ENCODE measurements around the gene SF3A1. TPM values are rescaled to one million over a fixed set of nuclear protein-coding genes. Genes with fewer than 3 reads are reported as not detected.
"Not testable (repeated sequence)": the region's sequence is repeated elsewhere in the genome, so short reads cannot be mapped to it uniquely, and the experiment has no call there.

Gene SF3A1
- total RNA-seq, 2 donors from 2014 or later: 298 to 325 TPM

GRCh38 chr22:30358541-30358940, 1.8 kb upstream of the SF3A1 start:
- Mint-ChIP-seq H3K4me3 (peak overlapping the region in 1 of 2 donors; percentile 90), H3K4me1 (ENCODE audit: low read depth) (peaks cover 39% of the 10 kb centered on the region), H3K27me3 (ENCODE audit: low read depth) (peaks cover 4% of the 10 kb centered on the region), H3K36me3 (ENCODE audit: insufficient read depth in 2 of 2) (peaks cover 12 to 15% of the 10 kb centered on the region in 2 donors), H3K27ac (no peak overlapping the region), H3K9me3 (no peaks in the 10 kb centered on the region)
- DNase-seq (no peak), ATAC-seq (replicated peaks in 1 of 2) (no peak)

- H3K4me1 Mint-ChIP-seq (ENCODE audit: low read depth): peaks cover 43% of the 10 kb centered on the region
- H3K36me3 Mint-ChIP-seq (ENCODE audit: insufficient read depth in 2 of 2): peaks cover 12 to 15% of the 10 kb centered on the region in 2 donors
- peak overlapping the region; percentile 47 for H3K27ac Mint-ChIP-seq
- peaks cover 4% of the 10 kb centered on the region for H3K27me3 Mint-ChIP-seq (ENCODE audit: low read depth)
- ATAC-seq (replicated peaks in 1 of 2) (no peak), DNase-seq (no peak)
- H3K4me3 Mint-ChIP-seq: peak overlapping the region; percentile 90
- H3K9me3 Mint-ChIP-seq: no peaks in the 10 kb centered on the region
These were observed 1.0 kb upstream of the SF3A1 start for GRCh38 chr22:30357650-30358215.

- Mint-ChIP-seq H3K4me1 (ENCODE audit: low read depth) (peaks cover 47% of the 10 kb centered on the region), H3K27ac (peak overlapping the region; percentile 66), H3K4me3 (peak overlapping the region; percentile 90), H3K9me3 (no peaks in the 10 kb centered on the region), H3K27me3 (ENCODE audit: low read depth) (peaks cover 4% of the 10 kb centered on the region), H3K36me3 (ENCODE audit: insufficient read depth in 2 of 2) (peaks cover 12 to 15% of the 10 kb centered on the region in 2 donors)
- DNase-seq: peak in 1 of 2 donors; percentile 9
- ATAC-seq (replicated peaks in 1 of 2): no peak
These were observed 509 bp upstream of the SF3A1 start for GRCh38 chr22:30357236-30357570.

- ATAC-seq (replicated peaks in 1 of 2) (no peak), DNase-seq (no peak)
- Mint-ChIP-seq H3K4me1 (ENCODE audit: low read depth) (peaks cover 72% of the 10 kb centered on the region), H3K9me3 (no peaks in the 10 kb centered on the region), H3K27ac (peak overlapping the region; percentile 48), H3K36me3 (ENCODE audit: insufficient read depth in 2 of 2) (peaks cover 15 to 33% of the 10 kb centered on the region in 2 donors), H3K4me3 (peak overlapping the region; percentile 90), H3K27me3 (ENCODE audit: low read depth) (peaks cover 4% of the 10 kb centered on the region)
These were observed 2.0 kb downstream of the SF3A1 start for GRCh38 chr22:30354644-30355043.

GRCh38 chr22:30351226-30351625, 5.5 kb downstream of the SF3A1 start:
- Mint-ChIP-seq H3K27ac (peak overlapping the region; percentile 76), H3K27me3 (ENCODE audit: low read depth) (no peaks in the 10 kb centered on the region), H3K9me3 (no peaks in the 10 kb centered on the region), H3K36me3 (ENCODE audit: insufficient read depth in 2 of 2) (peaks cover 20 to 38% of the 10 kb centered on the region in 2 donors), H3K4me1 (ENCODE audit: low read depth) (peaks cover 86% of the 10 kb centered on the region), H3K4me3 (no peak overlapping the region)
- DNase-seq: no peak
- ATAC-seq (replicated peaks in 1 of 2): no peak

GRCh38 chr22:30348809-30349208, 7.9 kb downstream of the SF3A1 start:
- ATAC-seq (replicated peaks in 1 of 2) (no peak), DNase-seq (no peak)
- Mint-ChIP-seq H3K36me3 (ENCODE audit: insufficient read depth in 2 of 2) (peaks cover 16 to 40% of the 10 kb centered on the region in 2 donors), H3K27ac (peak overlapping the region; percentile 97), H3K27me3 (ENCODE audit: low read depth) (no peaks in the 10 kb centered on the region), H3K4me1 (ENCODE audit: low read depth) (peaks cover 78% of the 10 kb centered on the region), H3K4me3 (peak overlapping the region; percentile 75 to 90), H3K9me3 (no peaks in the 10 kb centered on the region)

GRCh38 chr22:30348404-30348803, 8.3 kb downstream of the SF3A1 start:
- peaks cover 17 to 41% of the 10 kb centered on the region in 2 donors for H3K36me3 Mint-ChIP-seq (ENCODE audit: insufficient read depth in 2 of 2)

GRCh38 chr22:30347255-30347892, 9.3 kb downstream of the SF3A1 start:
- Mint-ChIP-seq H3K4me3 (peak overlapping the region; percentile 75 to 86), H3K9me3 (no peaks in the 10 kb centered on the region), H3K27me3 (ENCODE audit: low read depth) (no peaks in the 10 kb centered on the region), H3K27ac (peak overlapping the region; percentile 97), H3K36me3 (ENCODE audit: insufficient read depth in 2 of 2) (peaks cover 21 to 45% of the 10 kb centered on the region in 2 donors), H3K4me1 (ENCODE audit: low read depth) (peaks cover 67% of the 10 kb centered on the region)
- peak in 1 of 2 donors; percentile 19 for DNase-seq
- peak; percentile 82 to 83 for ATAC-seq (replicated peaks in 1 of 2)

More at GRCh38 chr22:30348404-30348803, 8.3 kb downstream of the SF3A1 start:
- peak overlapping the region; percentile 97 for H3K27ac Mint-ChIP-seq
- no peaks in the 10 kb centered on the region for H3K9me3 Mint-ChIP-seq
- H3K4me3 Mint-ChIP-seq: peak overlapping the region; percentile 75 to 90
- peaks cover 74% of the 10 kb centered on the region for H3K4me1 Mint-ChIP-seq (ENCODE audit: low read depth)
- no peaks in the 10 kb centered on the region for H3K27me3 Mint-ChIP-seq (ENCODE audit: low read depth)
- DNase-seq (no peak), ATAC-seq (replicated peaks in 1 of 2) (peak; percentile 24 to 48)

- H3K36me3 Mint-ChIP-seq (ENCODE audit: insufficient read depth in 2 of 2): peaks cover 28 to 35% of the 10 kb centered on the region in 2 donors
- peak; percentile 52 to 66 for DNase-seq
- H3K4me1 Mint-ChIP-seq (ENCODE audit: low read depth): peaks cover 42% of the 10 kb centered on the region
- peak overlapping the region; percentile 79 for H3K27ac Mint-ChIP-seq
- ATAC-seq (replicated peaks in 1 of 2): peak; percentile 58 to 74
- H3K4me3 Mint-ChIP-seq: peak overlapping the region; percentile 43 to 76
- H3K9me3 Mint-ChIP-seq: no peaks in the 10 kb centered on the region
- H3K27me3 Mint-ChIP-seq (ENCODE audit: low read depth): no peaks in the 10 kb centered on the region
These were observed 12.1 kb downstream of the SF3A1 start for GRCh38 chr22:30344447-30345200.

- H3K36me3 Mint-ChIP-seq (ENCODE audit: insufficient read depth in 2 of 2): peaks cover 28 to 50% of the 10 kb centered on the region in 2 donors
These were observed 15.6 kb downstream of the SF3A1 start for GRCh38 chr22:30340911-30341685.

GRCh38 chr22:30338802-30339201, 17.9 kb downstream of the SF3A1 start:
- no peak overlapping the region for H3K27ac Mint-ChIP-seq
- peaks cover 24% of the 10 kb centered on the region for H3K4me1 Mint-ChIP-seq (ENCODE audit: low read depth)
- H3K27me3 Mint-ChIP-seq (ENCODE audit: low read depth): no peaks in the 10 kb centered on the region

More at GRCh38 chr22:30340911-30341685, 15.6 kb downstream of the SF3A1 start:
- Mint-ChIP-seq H3K4me1 (ENCODE audit: low read depth) (peaks cover 14% of the 10 kb centered on the region), H3K4me3 (no peak overlapping the region), H3K27ac (peak overlapping the region; percentile 58), H3K27me3 (ENCODE audit: low read depth) (no peaks in the 10 kb centered on the region), H3K9me3 (no peaks in the 10 kb centered on the region)
- no peak for ATAC-seq (replicated peaks in 1 of 2)
- no peak for DNase-seq

GRCh38 chr22:30338341-30338740, 18.4 kb downstream of the SF3A1 start:
- H3K27ac Mint-ChIP-seq: not testable (repeated sequence)
- H3K36me3 Mint-ChIP-seq (ENCODE audit: insufficient read depth in 2 of 2): peaks cover 23 to 38% of the 10 kb centered on the region in 2 donors

More at GRCh38 chr22:30338802-30339201, 17.9 kb downstream of the SF3A1 start:
- ATAC-seq (replicated peaks in 1 of 2) (no peak), DNase-seq (no peak)
- H3K36me3 Mint-ChIP-seq (ENCODE audit: insufficient read depth in 2 of 2): peaks cover 24 to 43% of the 10 kb centered on the region in 2 donors
- H3K9me3 Mint-ChIP-seq: no peaks in the 10 kb centered on the region
- H3K4me3 Mint-ChIP-seq: no peak overlapping the region

More at GRCh38 chr22:30338341-30338740, 18.4 kb downstream of the SF3A1 start:
- peaks cover 29% of the 10 kb centered on the region for H3K4me1 Mint-ChIP-seq (ENCODE audit: low read depth)
- ATAC-seq (replicated peaks in 1 of 2); H3K9me3 Mint-ChIP-seq; H3K27me3 Mint-ChIP-seq (ENCODE audit: low read depth); DNase-seq; H3K4me3 Mint-ChIP-seq: not testable (repeated sequence)

Measured in activated T-cell treated with anti-CD3 and anti-CD28 coated beads, Interleukin-2, amount 50 U/mL, for 72 hours (primary cell).